Neuron (in vitro differentiated cells): ENCODE results near the gene FRAT2.

Source experiments
- H2AFZ ChIP-seq: one replicate; pipeline ENCODE4 v1.6.1; 2013; ENCODE audit warnings: low read depth, mild to moderate bottlenecking, inconsistent platforms, low read length, moderate library complexity
- H3K27me3 ChIP-seq: one replicate; pipeline ENCODE4 v1.6.1; 2013; ENCODE audit warnings: low read length; ENCODE audit not compliant: insufficient read depth
- H3K36me3 ChIP-seq: one replicate; pipeline ENCODE4 v1.6.1; 2013; ENCODE audit warnings: low read length; ENCODE audit not compliant: insufficient read depth
- H3K4me1 ChIP-seq: one replicate; pipeline ENCODE4 v1.6.1; 2013; ENCODE audit warnings: low read length; ENCODE audit not compliant: insufficient read depth
- H3K4me3 ChIP-seq: 2 replicates; pipeline ENCODE4 v1.5.1; 2013; ENCODE audit warnings: mild to moderate bottlenecking, low read length, moderate library complexity
- H3K9me3 ChIP-seq: one replicate; pipeline ENCODE4 v1.6.1; 2013; ENCODE audit warnings: low read length

The FRAT2 gene

GRCh38 chr10:97334370-97335175, at the start of gene FRAT2:
TSS of gene FRAT2 (minus strand) at chr10:97334729. CDS start at chr10:97334572, 157 bp downstream.
- H3K9me3 ChIP-seq, result no peaks in the 10 kb centered on the region
- no peaks in the 10 kb centered on the region for H3K27me3 ChIP-seq
- H3K36me3 ChIP-seq, result no peaks in the 10 kb centered on the region
- peaks cover 40% of the 10 kb centered on the region for H3K4me1 ChIP-seq
- peak within 1 kb of the TSS; percentile 72 for H2AFZ ChIP-seq
- H3K4me3 ChIP-seq, result peak within 1 kb of the TSS; percentile 78

GRCh38 chr10:97384156-97384555, 49.6 kb upstream of the FRAT2 start:
- Histone ChIP-seq H3K27me3 (no peaks in the 10 kb centered on the region), H3K4me1 (no peaks in the 10 kb centered on the region), H3K9me3 (no peaks in the 10 kb centered on the region), H3K36me3 (peaks cover 45% of the 10 kb centered on the region), H3K4me3 (no peak overlapping the region), H2AFZ (no peak overlapping the region)

- no peak overlapping the region for H3K4me3 ChIP-seq
- H3K27me3 ChIP-seq, result no peaks in the 10 kb centered on the region
- H3K4me1 ChIP-seq, result no peaks in the 10 kb centered on the region
- no peaks in the 10 kb centered on the region for H3K9me3 ChIP-seq
- peaks cover 44% of the 10 kb centered on the region for H3K36me3 ChIP-seq
- H2AFZ ChIP-seq, result no peak overlapping the region
Measured at GRCh38 chr10:97383159-97383558, 48.6 kb upstream of the FRAT2 start.

- no peaks in the 10 kb centered on the region for H3K27me3 ChIP-seq
- no peaks in the 10 kb centered on the region for H3K9me3 ChIP-seq
- peaks cover 40% of the 10 kb centered on the region for H3K36me3 ChIP-seq
- H3K4me1 ChIP-seq, result no peaks in the 10 kb centered on the region
- no peak overlapping the region for H2AFZ ChIP-seq
- no peak overlapping the region for H3K4me3 ChIP-seq
Measured at GRCh38 chr10:97381626-97382025, 47.1 kb upstream of the FRAT2 start.

GRCh38 chr10:97380516-97380915, 46.0 kb upstream of the FRAT2 start:
- Histone ChIP-seq H3K36me3 (peaks cover 44% of the 10 kb centered on the region), H3K27me3 (no peaks in the 10 kb centered on the region), H3K9me3 (no peaks in the 10 kb centered on the region), H3K4me1 (no peaks in the 10 kb centered on the region), H2AFZ (no peak overlapping the region), H3K4me3 (no peak overlapping the region)

GRCh38 chr10:97378933-97379921, 44.7 kb upstream of the FRAT2 start:
- Histone ChIP-seq H3K4me1 (no peaks in the 10 kb centered on the region), H3K9me3 (no peaks in the 10 kb centered on the region), H3K36me3 (peaks cover 43% of the 10 kb centered on the region), H3K27me3 (no peaks in the 10 kb centered on the region), H3K4me3 (no peak overlapping the region), H2AFZ (no peak overlapping the region)

GRCh38 chr10:97376413-97376812, 41.9 kb upstream of the FRAT2 start:
- Histone ChIP-seq H3K36me3 (peaks cover 62% of the 10 kb centered on the region), H3K9me3 (no peaks in the 10 kb centered on the region), H3K4me1 (no peaks in the 10 kb centered on the region), H2AFZ (no peak overlapping the region), H3K4me3 (no peak overlapping the region), H3K27me3 (no peaks in the 10 kb centered on the region)

GRCh38 chr10:97373456-97373855, 38.9 kb upstream of the FRAT2 start:
- peaks cover 63% of the 10 kb centered on the region for H3K36me3 ChIP-seq

GRCh38 chr10:97372233-97372875, 37.8 kb upstream of the FRAT2 start:
- Histone ChIP-seq H3K9me3 (no peaks in the 10 kb centered on the region), H3K4me3 (no peak overlapping the region), H3K4me1 (no peaks in the 10 kb centered on the region), H3K27me3 (no peaks in the 10 kb centered on the region), H2AFZ (no peak overlapping the region), H3K36me3 (peaks cover 58% of the 10 kb centered on the region)

More at GRCh38 chr10:97373456-97373855, 38.9 kb upstream of the FRAT2 start:
- Histone ChIP-seq H3K27me3 (no peaks in the 10 kb centered on the region), H3K4me1 (no peaks in the 10 kb centered on the region), H3K9me3 (no peaks in the 10 kb centered on the region), H3K4me3 (no peak overlapping the region), H2AFZ (no peak overlapping the region)

- Histone ChIP-seq H3K36me3 (peaks cover 63% of the 10 kb centered on the region), H3K27me3 (no peaks in the 10 kb centered on the region), H2AFZ (no peak overlapping the region), H3K9me3 (no peaks in the 10 kb centered on the region), H3K4me1 (no peaks in the 10 kb centered on the region), H3K4me3 (no peak overlapping the region)
Measured at GRCh38 chr10:97371696-97372095, 37.2 kb upstream of the FRAT2 start.

- Histone ChIP-seq H3K4me1 (no peaks in the 10 kb centered on the region), H3K36me3 (peaks cover 58% of the 10 kb centered on the region), H3K4me3 (no peak overlapping the region), H3K27me3 (no peaks in the 10 kb centered on the region), H3K9me3 (no peaks in the 10 kb centered on the region), H2AFZ (no peak overlapping the region)
Measured at GRCh38 chr10:97367126-97367649, 32.7 kb upstream of the FRAT2 start.

- Histone ChIP-seq H3K4me3 (no peak overlapping the region), H3K4me1 (no peaks in the 10 kb centered on the region), H3K27me3 (no peaks in the 10 kb centered on the region), H2AFZ (no peak overlapping the region), H3K9me3 (no peaks in the 10 kb centered on the region), H3K36me3 (peaks cover 53% of the 10 kb centered on the region)
Measured at GRCh38 chr10:97366572-97366971, 32.0 kb upstream of the FRAT2 start.
